ENCODE results near the gene DNAH5.
"Not testable (repeated sequence)": the region's sequence is repeated elsewhere in the genome, so short reads cannot be mapped to it uniquely, and the experiment has no call there.

The DNAH5 gene, protein sequence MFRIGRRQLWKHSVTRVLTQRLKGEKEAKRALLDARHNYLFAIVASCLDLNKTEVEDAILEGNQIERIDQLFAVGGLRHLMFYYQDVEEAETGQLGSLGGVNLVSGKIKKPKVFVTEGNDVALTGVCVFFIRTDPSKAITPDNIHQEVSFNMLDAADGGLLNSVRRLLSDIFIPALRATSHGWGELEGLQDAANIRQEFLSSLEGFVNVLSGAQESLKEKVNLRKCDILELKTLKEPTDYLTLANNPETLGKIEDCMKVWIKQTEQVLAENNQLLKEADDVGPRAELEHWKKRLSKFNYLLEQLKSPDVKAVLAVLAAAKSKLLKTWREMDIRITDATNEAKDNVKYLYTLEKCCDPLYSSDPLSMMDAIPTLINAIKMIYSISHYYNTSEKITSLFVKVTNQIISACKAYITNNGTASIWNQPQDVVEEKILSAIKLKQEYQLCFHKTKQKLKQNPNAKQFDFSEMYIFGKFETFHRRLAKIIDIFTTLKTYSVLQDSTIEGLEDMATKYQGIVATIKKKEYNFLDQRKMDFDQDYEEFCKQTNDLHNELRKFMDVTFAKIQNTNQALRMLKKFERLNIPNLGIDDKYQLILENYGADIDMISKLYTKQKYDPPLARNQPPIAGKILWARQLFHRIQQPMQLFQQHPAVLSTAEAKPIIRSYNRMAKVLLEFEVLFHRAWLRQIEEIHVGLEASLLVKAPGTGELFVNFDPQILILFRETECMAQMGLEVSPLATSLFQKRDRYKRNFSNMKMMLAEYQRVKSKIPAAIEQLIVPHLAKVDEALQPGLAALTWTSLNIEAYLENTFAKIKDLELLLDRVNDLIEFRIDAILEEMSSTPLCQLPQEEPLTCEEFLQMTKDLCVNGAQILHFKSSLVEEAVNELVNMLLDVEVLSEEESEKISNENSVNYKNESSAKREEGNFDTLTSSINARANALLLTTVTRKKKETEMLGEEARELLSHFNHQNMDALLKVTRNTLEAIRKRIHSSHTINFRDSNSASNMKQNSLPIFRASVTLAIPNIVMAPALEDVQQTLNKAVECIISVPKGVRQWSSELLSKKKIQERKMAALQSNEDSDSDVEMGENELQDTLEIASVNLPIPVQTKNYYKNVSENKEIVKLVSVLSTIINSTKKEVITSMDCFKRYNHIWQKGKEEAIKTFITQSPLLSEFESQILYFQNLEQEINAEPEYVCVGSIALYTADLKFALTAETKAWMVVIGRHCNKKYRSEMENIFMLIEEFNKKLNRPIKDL (N-terminal part only)

GRCh38 chr5:13944560-13945199, at the start of gene DNAH5:
Gene DNAH5 (minus strand): TSS chr5:13944688. CDS start chr5:13944438, 250 bp downstream.
- no peak for DNase-seq

GRCh38 chr5:13993926-13994325, 49.4 kb upstream of the DNAH5 start:
- no peak for DNase-seq

DNA sequence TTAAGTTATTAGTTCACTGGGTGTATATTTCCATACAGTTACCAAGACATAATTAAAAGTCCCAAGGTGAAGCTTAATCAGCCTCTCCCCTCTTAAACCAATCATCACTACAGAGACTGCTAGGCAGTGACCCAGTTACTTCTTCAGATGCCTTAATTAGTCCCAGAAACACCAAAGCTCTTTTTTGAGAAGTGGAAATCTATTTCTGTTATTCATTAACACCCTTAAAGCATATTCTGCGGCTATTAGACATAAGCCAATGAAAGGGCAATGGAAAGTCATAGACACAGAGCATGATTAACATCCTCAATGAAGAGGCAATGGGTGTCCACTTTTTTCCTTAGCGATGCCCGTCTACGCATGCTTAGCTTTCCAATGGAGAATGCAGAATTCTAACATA, 48.3 kb upstream of the DNAH5 start:
- DNase-seq = no peak

DNA sequence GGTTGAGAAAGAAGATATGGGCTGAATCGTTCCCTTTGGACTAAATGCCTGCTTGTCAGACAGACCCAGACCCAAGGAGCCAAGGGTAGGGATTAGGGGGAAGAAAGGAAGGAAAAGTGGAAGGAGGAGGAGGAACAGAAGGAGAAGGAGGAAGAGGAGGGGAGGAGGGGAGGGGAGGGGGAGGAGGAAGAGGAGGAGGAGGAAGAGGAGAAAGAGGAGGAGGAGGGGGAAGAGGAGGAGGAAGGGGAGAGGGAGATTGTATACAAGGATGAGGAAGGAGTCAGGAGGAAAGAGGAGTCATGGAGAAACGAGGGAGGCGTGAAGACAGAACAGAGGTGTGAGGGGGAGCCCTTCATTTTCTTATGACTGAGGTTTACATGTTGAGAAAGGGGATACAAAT, 46.9 kb upstream of the DNAH5 start:
- DNase-seq = no peak

DNA sequence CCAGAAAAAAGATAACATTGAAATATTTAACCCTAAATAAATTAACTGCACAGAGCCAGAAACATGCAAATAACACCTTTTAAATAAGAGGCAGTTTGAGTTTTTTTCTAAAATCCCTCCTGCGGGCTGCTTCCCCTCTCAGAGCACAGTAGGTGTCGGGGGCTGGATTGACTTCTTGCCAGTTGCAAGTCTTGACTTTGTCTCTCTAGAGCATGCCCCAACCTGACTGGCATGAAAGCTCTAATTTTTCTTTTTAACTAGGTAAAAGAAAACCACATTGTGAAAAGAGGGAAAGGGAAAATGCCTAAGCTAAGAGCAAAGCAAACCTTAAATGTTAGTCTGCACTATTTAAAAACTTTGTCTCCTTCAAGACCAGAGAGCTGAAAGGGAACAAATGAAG, 46.4 kb upstream of the DNAH5 start:
- DNase-seq = no peak

- DNase-seq = no peak
These were observed 45.3 kb upstream of the DNAH5 start for GRCh38 chr5:13989832-13990231.

GRCh38 chr5:13987843-13988464, 43.5 kb upstream of the DNAH5 start:
- peak; percentile 52 for DNase-seq

DNA sequence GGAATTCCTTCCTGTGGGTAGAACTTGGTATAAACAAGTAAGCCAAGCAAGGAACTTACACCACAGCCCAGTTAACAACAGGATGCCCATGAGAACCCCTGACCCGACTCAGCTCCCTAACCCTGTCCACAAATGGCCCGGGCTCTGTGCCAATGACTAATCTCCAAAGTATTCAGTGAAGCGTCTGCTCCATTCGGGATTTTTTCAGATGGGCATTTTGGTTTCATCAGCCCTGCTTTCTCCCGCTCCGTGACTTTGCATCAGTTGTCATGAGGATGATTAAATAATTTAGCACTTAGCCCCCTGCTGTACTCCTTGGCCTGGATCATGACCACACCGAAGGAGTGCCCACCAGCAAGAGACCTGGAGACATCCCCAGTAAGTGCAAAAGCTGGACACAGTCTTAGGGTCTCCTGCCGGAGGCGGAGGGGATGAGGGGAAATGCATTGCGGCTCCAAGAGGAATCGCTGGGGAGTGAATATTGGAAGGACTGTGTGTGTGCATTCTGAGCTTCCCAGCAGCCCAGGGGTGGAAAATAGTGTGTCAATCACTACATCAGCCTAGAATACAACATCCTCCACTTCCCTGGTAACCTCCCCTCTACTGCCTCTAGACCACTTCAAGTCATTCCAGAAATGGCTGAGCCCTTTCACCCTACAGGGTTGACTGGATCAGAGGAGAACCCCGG, 41.4 kb upstream of the DNAH5 start:
- no peak for DNase-seq

DNA sequence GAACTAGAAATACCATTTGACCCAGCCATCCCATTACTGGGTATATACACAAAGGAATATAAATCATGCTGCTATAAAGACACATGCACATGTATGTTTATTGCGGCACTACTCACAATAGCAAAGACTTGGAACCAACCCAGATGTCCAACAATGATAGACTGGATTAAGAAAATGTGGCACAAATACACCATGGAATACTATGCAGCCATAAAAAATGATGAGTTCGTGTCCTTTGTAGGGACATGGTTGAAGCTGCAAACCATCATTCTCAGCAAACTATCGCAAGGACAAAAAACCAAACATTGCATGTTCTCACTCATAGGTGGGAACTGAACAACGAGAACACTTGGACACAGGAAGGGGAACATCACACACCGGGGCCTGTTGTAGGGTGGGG, 40.4 kb upstream of the DNAH5 start:
- not testable (repeated sequence) for DNase-seq

- no peak for DNase-seq
These were observed 32.7 kb upstream of the DNAH5 start for GRCh38 chr5:13976867-13977830.

DNA sequence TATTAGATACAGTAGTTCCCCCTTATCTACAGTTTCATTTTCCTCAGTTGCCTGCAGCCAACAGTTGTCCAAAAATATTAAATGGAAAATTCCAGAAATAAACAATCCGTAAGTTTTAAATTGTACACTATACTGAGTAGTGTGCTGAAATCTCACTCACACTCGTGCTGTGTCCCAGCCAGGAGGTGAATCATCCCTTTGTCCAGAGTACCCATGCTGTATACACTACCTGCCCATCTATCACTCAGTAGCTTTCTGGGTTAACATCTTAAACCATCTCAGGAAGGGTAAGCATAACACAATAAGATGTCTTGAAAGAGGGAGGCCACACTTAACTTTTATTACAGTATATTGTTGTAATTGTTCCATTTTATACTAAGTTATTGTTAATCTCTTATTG, 31.7 kb upstream of the DNAH5 start:
- no peak for DNase-seq

GRCh38 chr5:13975246-13975645, 30.8 kb upstream of the DNAH5 start:
- no peak for DNase-seq

DNA sequence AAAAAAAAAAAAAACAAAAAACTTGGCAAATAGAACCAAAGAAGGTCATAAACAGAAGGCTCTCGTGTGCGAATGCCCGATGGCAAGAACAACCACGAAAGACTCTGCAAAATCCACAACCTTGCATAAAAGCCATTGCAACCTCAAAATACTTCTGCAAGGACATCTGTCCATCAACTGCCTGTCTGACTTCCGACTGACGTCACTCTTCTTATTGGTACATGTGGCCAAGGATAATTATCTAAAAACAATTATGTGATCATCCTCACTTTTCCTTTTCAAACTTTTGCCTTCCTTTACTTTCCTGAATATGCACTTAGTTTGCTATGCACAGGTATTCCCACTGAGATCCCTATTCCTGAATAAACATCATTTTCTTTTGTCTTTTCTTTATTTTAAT, 29.2 kb upstream of the DNAH5 start:
- DNase-seq = no peak

GRCh38 chr5:13972029-13972428, 27.5 kb upstream of the DNAH5 start:
- no peak for DNase-seq

DNA sequence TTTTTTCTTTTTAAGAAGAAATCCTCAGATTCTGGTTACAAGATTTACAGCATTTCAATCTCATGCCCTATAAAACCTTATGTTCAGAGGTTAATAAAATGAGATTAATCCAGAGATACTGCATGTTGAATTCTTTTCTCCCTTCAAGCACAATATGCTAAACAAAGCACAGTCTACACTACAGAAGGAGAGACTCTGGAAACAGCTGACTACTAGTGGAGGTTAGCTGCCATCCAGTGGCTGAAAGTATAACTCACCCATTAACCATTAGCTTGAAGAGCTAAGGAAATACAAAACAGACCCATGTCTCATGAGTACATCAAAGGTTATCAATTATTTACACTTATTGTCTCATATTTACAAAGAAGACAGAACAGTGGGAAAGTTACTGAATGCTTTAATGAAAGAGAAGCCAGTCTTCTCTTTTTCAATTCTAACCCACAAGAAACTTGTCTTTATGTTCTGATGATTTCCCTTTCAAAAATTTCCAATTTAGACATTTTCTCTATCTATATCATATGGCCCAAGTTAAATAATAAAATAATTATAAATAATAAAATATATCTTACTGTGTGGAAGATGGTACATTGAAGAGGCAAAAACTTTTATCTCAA, 12.7 kb upstream of the DNAH5 start:
- DNase-seq = peak; percentile 30

DNA sequence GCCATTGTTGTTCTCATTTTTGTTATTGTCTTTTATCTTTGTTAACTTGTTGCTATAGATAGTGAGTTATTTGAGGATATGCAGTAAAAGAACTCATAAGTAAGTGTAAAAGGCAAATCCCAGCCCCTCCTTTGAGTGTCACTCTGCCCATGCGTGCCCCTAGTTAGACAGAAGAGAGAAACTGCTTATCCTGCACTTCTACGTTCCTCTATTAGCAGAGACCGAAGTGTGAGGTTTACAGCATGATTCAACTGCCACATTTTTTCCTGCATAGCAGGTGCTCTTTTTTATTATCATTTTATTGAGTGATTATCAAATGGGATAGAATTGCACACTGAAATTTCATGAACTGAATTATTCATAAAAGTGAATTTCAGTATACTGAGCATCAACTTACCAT, 12.0 kb upstream of the DNAH5 start:
- DNase-seq = no peak

DNA sequence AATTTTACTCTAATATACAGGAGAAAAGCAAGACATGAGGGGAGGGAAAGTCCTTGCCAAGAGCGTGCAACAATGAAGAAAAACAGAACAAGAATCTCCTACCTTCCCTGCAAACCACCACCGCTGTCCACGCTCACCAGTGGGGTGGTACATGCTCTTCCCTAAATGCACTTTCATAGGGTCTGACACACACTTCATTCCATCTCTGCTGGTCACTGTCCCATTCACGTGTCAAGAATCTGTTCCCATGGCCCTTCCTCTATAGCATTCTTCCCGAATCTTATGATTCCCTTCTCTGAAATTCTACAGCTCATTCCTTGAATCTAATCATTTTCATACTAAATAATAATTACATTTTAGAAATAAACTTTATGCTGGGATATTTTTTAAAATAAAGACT, 11.4 kb upstream of the DNAH5 start:
- DNase-seq = no peak

DNA sequence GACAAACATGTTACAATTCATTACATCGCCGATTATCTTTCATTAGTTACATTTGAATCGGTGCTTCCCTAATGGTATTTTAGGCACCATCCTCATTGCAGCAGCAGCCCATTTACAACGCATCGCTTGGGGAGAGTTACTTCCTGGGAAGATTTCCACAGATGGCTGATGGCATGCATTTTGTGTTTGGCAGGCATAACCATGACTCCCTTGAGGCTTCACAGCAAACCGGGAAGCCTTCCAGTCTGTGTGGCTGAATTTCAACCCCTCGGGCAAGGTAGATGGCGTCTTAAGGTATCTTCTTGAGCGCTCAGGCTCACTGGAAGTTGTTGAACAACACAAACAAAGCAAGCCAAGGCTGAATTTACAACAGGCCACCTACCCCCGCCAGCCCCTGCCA, 1.6 kb upstream of the DNAH5 start:
- no peak for DNase-seq

GRCh38 chr5:13945271-13945670, 783 bp upstream of the DNAH5 start:
- no peak for DNase-seq

DNA sequence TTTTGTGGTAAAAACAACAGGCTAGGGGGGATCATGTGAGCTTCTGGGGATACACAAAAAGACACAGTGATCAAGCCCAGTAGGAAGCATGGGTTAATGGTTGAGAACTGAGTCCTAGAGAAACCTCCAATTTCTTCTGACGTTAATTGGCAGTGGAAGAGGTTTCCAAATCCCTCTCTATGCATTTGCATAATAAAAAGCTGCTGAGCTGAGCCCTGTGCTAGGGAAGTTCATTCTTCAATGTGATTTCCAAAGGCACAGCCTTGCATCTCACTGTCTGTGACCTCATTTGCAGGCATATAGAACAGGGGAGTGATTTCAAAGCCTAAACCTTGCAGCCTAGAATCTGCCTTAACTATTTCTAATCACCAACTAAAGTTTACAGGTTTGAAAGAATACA, 812 bp downstream of the DNAH5 start:
- no peak for DNase-seq

Data from inflammatory macrophage treated with lipopolysaccharide for 4 hours (primary cell).